Loucy (cell line): ENCODE data around the gene PLEKHG4B.

ENCODE experiments used
- CTCF ChIP-seq: fragments of 200-600 bp; sonication (generic); conservative IDR thresholded peaks from 2 replicates; pipeline ENCODE4 v1.5.1; 2014; ENCODE audit warnings: mild to moderate bottlenecking, antibody characterized with exemption, low read length
- EZH2phosphoT487 ChIP-seq: fragments of 200-600 bp; IDR thresholded peaks from 2 replicates; pipeline ENCODE4 v1.6.1; 2018; ENCODE audit warnings: antibody characterized with exemption, mild to moderate bottlenecking, moderate library complexity, borderline replicate concordance

GRCh38 chr5:203246-203930, 111.4 kb downstream of the PLEKHG4B start:
- TF ChIP-seq CTCF (no peak), EZH2phosphoT487 (no peak)
